GM10248 (cell line): ENCODE results near the gene S100A8.

Experiments
- CTCF ChIA-PET: fragments of 300-600 bp; sonication (Branson Sonifier 250); formaldehyde crosslinking; extraction: SDS; loops from one replicate; lab custom pipeline; 2021; ENCODE audit warnings: antibody characterized with exemption; lab: Yijun Ruan, JAX
- POLR2A ChIA-PET: fragments of 350-650 bp; sonication (Branson Sonifier 250); formaldehyde crosslinking; extraction: SDS; loops from one replicate; lab custom pipeline; 2020; ENCODE audit warnings: antibody characterized with exemption; lab: Yijun Ruan, JAX
- DNase-seq: peaks from one replicate; pipeline ENCODE4 v3.0.0; 2012; ENCODE audit errors: extremely low spot score
- TF ChIP-seq, protein P1 (sequence below): IDR thresholded peaks from 2 replicates; pipeline ENCODE4 v1.5.1; 2012; ENCODE audit warnings: mild to moderate bottlenecking, low read depth; ENCODE audit errors: extremely low read depth, missing control alignments, control extremely low read depth

The S100A8 gene

DNA sequence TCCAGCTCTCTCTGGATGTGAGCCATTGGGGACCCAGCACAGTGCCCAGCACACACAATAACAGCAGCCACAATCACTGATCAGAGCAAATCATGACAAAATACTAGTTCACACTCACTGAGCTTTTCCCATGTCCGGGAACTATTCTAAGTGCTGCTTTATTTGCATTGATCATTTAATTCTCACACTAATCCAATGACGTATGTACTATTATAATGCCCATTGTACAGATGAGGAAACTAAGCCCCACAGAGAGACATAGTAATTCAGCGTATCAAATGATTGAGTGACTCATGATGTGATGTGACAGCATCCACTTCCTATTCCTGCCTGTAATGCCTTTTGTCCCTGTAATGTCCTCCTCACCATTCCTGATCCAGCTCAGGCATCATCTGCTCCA is 1.9 kb upstream of the S100A8 start:
- no peak for DNase-seq
- POLR2A ChIA-PET: no interaction called here
- TF ChIP-seq, protein P1, sequence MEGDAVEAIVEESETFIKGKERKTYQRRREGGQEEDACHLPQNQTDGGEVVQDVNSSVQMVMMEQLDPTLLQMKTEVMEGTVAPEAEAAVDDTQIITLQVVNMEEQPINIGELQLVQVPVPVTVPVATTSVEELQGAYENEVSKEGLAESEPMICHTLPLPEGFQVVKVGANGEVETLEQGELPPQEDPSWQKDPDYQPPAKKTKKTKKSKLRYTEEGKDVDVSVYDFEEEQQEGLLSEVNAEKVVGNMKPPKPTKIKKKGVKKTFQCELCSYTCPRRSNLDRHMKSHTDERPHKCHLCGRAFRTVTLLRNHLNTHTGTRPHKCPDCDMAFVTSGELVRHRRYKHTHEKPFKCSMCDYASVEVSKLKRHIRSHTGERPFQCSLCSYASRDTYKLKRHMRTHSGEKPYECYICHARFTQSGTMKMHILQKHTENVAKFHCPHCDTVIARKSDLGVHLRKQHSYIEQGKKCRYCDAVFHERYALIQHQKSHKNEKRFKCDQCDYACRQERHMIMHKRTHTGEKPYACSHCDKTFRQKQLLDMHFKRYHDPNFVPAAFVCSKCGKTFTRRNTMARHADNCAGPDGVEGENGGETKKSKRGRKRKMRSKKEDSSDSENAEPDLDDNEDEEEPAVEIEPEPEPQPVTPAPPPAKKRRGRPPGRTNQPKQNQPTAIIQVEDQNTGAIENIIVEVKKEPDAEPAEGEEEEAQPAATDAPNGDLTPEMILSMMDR: no peak
- CTCF ChIA-PET: no interaction called here

DNA sequence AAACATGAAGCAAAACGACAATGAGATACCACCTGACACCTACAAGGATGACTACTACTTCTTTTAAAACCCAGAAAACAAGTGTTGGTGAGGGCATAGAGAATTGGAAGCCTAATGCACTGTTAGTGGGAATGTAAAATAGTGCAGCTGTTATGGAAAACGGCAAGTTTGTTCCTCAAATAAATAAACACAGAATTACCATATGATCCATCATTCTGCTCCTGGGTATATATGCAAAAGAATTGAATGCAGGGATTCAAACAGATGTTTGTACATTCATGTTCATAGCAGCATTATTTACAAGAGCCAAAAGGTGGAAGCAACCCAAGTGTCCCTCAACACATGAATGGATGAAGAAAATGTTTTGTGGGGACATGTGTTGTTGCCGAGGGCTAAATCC is 1.4 kb upstream of the S100A8 start:
- no peak for DNase-seq
- CTCF ChIA-PET: no interaction called here
- POLR2A ChIA-PET: no interaction called here
- TF ChIP-seq, protein P1: no peak

DNA sequence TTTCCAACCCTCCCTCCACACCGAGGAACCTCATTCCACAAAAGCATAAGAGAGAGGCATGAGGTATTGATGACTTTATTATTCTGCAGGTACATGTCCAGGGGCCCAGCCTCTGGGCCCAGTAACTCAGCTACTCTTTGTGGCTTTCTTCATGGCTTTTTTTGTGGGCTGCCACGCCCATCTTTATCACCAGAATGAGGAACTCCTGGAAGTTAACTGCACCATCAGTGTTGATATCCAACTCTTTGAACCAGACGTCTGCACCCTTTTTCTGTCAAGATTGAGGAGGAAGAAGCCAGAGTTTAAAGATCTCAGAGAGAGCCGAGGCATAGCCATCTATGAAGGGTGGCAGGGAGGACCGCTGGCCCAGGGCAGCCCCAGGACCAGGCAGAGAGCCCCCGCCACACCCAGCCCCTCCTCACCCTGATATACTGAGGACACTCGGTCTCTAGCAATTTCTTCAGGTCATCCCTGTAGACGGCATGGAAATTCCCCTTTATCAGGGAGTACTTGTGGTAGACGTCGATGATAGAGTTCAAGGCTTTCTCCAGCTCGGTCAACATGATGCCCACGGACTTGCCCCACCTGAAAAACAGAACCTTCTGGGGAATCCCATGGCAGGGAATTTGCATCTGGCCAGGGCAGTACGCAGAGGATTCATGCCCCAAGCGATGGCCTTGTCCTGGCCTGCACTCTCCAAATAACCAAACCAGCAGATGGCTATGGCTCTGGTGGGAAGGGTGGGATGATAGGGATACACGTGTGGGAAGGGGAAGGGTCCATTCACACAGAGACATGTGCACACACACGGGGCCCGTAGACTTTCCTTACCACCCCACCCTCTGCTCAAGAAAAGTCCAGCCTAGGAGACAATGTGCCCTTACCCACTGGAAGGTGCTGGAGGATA is 647 bp downstream of the S100A8 start:
- TF ChIP-seq, protein P1: no peak
- DNase-seq: no peak
- ChIA-PET POLR2A (no interaction called here), CTCF (interaction anchor here (0.9 to 2.0 kb wide), 3 partner anchors 13 to 104 kb away, joined by 3 to 6 read pairs (median 3); no protein-coding TSS in a partner anchor)

DNA sequence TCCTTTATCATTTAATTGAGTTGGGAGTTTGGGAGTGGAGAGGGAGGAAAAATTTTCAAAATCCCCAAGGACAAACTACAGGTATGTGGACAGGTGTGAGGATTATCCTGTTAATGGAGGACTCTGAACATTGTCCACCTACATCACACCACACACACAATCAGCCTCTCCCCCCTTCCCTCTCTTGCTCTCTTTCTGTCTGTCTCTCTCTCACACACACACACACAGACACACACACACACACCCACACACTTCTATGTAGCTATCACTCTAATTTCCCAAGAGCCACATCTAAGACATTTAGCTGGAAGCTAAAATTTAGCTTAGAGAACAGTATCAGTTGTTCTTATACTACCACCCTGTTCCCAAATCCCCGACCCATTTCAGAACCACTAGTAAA is 1.5 kb downstream of the S100A8 start:
- POLR2A ChIA-PET: no interaction called here
- DNase-seq: no peak
- TF ChIP-seq, protein P1: no peak
- CTCF ChIA-PET: interaction anchor here (2.0 kb wide), 1 partner anchor 105 kb away, joined by 6 read pairs; no protein-coding TSS in a partner anchor

DNA sequence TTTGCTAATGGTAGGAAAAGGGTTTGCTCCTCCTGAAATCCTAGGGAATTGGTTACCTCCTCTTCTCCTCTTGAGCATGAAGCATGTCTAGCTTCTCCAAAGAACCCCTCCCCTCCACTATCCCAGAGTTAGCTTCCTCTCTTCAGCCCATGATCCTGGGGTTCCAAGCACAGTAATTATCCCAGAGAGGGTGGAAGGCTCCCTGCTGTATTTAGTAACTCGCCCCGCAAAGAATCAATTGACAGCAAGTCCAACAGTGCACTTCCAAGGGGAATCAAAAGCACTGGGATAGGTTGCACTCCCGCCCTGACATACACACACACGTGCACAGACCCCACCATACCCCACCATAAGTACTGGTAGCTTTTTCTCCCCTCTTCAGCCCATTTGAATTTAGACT is 3.1 kb downstream of the S100A8 start:
- no peak for DNase-seq
- ChIA-PET POLR2A (no interaction called here), CTCF (interaction anchor here (0.9 to 1.4 kb wide), 3 partner anchors 9 to 107 kb away, joined by 3 to 5 read pairs (median 4); no protein-coding TSS in a partner anchor)
- TF ChIP-seq, protein P1: no peak

DNA sequence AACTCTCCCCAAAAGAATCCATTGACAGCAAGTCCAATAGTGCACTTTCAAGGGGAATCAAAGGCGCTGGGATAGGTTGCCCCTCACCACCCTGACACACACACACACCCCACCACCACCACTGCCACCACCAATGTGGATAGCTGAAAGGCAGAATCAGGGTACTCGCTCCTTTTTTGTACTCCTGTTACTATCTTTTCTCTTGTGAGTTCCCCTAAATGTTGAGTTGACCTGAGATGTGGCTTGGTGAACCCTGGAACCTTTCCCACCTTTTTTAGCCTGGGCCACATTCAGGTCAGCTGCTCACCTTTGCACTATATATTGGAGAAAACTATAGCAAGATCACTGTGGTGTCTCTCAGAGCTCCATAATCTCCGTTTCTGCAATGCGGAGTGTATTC is 3.9 kb downstream of the S100A8 start:
- POLR2A ChIA-PET: no interaction called here
- no peak for DNase-seq
- CTCF ChIA-PET: interaction anchor here (0.9 to 1.4 kb wide), 4 partner anchors 10 to 108 kb away, joined by 3 to 5 read pairs (median 4); partner anchors contain the start of gene S100A9
- TF ChIP-seq, protein P1: no peak
